ENCODE results near the gene RAB4B. TPM values are rescaled to one million over a fixed set of nuclear protein-coding genes. Genes with fewer than 3 reads are reported as not detected.
A peak's percentile ranks its signal among the peaks of the same experiment; 100 is the strongest.
"Not testable (repeated sequence)": the region's sequence is repeated elsewhere in the genome, so short reads cannot be mapped to it uniquely, and the experiment has no call there.

Gene RAB4B
- total RNA-seq, 2 experiments from 2014 or later: 26.6 to 26.9 TPM

GRCh38 chr19:40836754-40837429 is 58.8 kb downstream of the RAB4B start:
- ChIA-PET POLR2A (no interaction called here), CTCF (no interaction called here)
- no peaks in the 10 kb centered on the region for H3K36me3 Mint-ChIP-seq (ENCODE audit: low read depth)
- no peaks in the 10 kb centered on the region for H3K27me3 Mint-ChIP-seq
- H3K4me1 Mint-ChIP-seq (ENCODE audit: low read depth): peaks cover 19% of the 10 kb centered on the region
- Histone ChIP-seq H3K4me1 (ENCODE audit: insufficient read depth, low read length) (peaks cover 5% of the 10 kb centered on the region), H3K36me3 (ENCODE audit: insufficient read depth, low read length) (no peaks in the 10 kb centered on the region), H3K4me3 (ENCODE audit: low read length) (no peak overlapping the region), H3K9me3 (ENCODE audit: control insufficient read depth in 1 of 2, insufficient read depth in 1 of 2, low read length in 2 of 2) (no peaks in the 10 kb centered on the region), H3K27me3 (ENCODE audit: control insufficient read depth in 1 of 2, insufficient read depth in 2 of 2, low read length in 2 of 2) (no peaks in the 10 kb centered on the region), H3K27ac (ENCODE audit: low read depth in 1 of 2, low read length in 2 of 2) (no peak overlapping the region)
- H3K4me3 Mint-ChIP-seq: no peak overlapping the region
- ATAC-seq (ENCODE audit: poor library complexity) (no peak), DNase-seq (no peak)
- no peak for TF ChIP-seq CTCF (IDR thresholded peaks at IDR 0.05)
- H3K27ac Mint-ChIP-seq: no peak overlapping the region
- no peaks in the 10 kb centered on the region for H3K9me3 Mint-ChIP-seq
- intact Hi-C loops (cut with DNase I, micrococcal nuclease): loop anchor here in 1 of 2 experiments (5.0 kb wide), 1 partner anchor 35 kb away; no protein-coding TSS in a partner anchor

- ATAC-seq (ENCODE audit: poor library complexity); H3K36me3 ChIP-seq (ENCODE audit: insufficient read depth, low read length); H3K27me3 Mint-ChIP-seq; H3K27ac Mint-ChIP-seq; H3K4me3 ChIP-seq (ENCODE audit: low read length); DNase-seq; H3K9me3 Mint-ChIP-seq; H3K4me3 Mint-ChIP-seq; H3K27me3 ChIP-seq (ENCODE audit: control insufficient read depth in 1 of 2, insufficient read depth in 2 of 2, low read length in 2 of 2); H3K9me3 ChIP-seq (ENCODE audit: control insufficient read depth in 1 of 2, insufficient read depth in 1 of 2, low read length in 2 of 2); H3K36me3 Mint-ChIP-seq (ENCODE audit: low read depth); CTCF ChIA-PET; H3K4me1 ChIP-seq (ENCODE audit: insufficient read depth, low read length); H3K27ac ChIP-seq (ENCODE audit: low read depth in 1 of 2, low read length in 2 of 2); POLR2A ChIA-PET: not testable (repeated sequence)
- intact Hi-C loops (cut with DNase I, micrococcal nuclease): loop anchor here in 1 of 2 experiments (5.0 kb wide), 1 partner anchor 34 kb away; no protein-coding TSS in a partner anchor
- H3K4me1 Mint-ChIP-seq (ENCODE audit: low read depth): peaks cover 11% of the 10 kb centered on the region
These were observed 60.4 kb downstream of the RAB4B start for GRCh38 chr19:40838477-40838876.

GRCh38 chr19:40842012-40842411 is 64.0 kb downstream of the RAB4B start:
- H3K27ac ChIP-seq (ENCODE audit: low read depth in 1 of 2, low read length in 2 of 2); H3K9me3 ChIP-seq (ENCODE audit: control insufficient read depth in 1 of 2, insufficient read depth in 1 of 2, low read length in 2 of 2); H3K36me3 ChIP-seq (ENCODE audit: insufficient read depth, low read length); H3K4me3 ChIP-seq (ENCODE audit: low read length); CTCF ChIA-PET; H3K27me3 Mint-ChIP-seq; H3K27me3 ChIP-seq (ENCODE audit: control insufficient read depth in 1 of 2, insufficient read depth in 2 of 2, low read length in 2 of 2); H3K9me3 Mint-ChIP-seq; H3K4me3 Mint-ChIP-seq; ATAC-seq (ENCODE audit: poor library complexity); H3K27ac Mint-ChIP-seq; DNase-seq; H3K36me3 Mint-ChIP-seq (ENCODE audit: low read depth): not testable (repeated sequence)
- H3K4me1 Mint-ChIP-seq (ENCODE audit: low read depth): peaks cover 30% of the 10 kb centered on the region
- POLR2A ChIA-PET: interaction anchor here (1.4 kb wide), 1 partner anchor 34 kb away, joined by 3 read pairs; no protein-coding TSS in a partner anchor
- peaks cover 22% of the 10 kb centered on the region for H3K4me1 ChIP-seq (ENCODE audit: insufficient read depth, low read length)
- intact Hi-C loops (cut with DNase I, micrococcal nuclease): loop anchor here in 1 of 2 experiments (5.0 kb wide), 1 partner anchor 35 kb away; no protein-coding TSS in a partner anchor

- H3K4me3 Mint-ChIP-seq: peak overlapping the region; percentile 62
- not testable (repeated sequence) for H3K9me3 ChIP-seq (ENCODE audit: control insufficient read depth in 1 of 2, insufficient read depth in 1 of 2, low read length in 2 of 2)
These were observed 65.1 kb downstream of the RAB4B start for GRCh38 chr19:40842997-40843652.

GRCh38 chr19:40843653-40844052 is 65.6 kb downstream of the RAB4B start:
- H3K27me3 ChIP-seq (ENCODE audit: control insufficient read depth in 1 of 2, insufficient read depth in 2 of 2, low read length in 2 of 2); H3K36me3 ChIP-seq (ENCODE audit: insufficient read depth, low read length); H3K9me3 ChIP-seq (ENCODE audit: control insufficient read depth in 1 of 2, insufficient read depth in 1 of 2, low read length in 2 of 2); H3K9me3 Mint-ChIP-seq; H3K36me3 Mint-ChIP-seq (ENCODE audit: low read depth): not testable (repeated sequence)
- peak overlapping the region; percentile 62 for H3K4me3 Mint-ChIP-seq
- H3K27ac ChIP-seq (ENCODE audit: low read depth in 1 of 2, low read length in 2 of 2): peak overlapping the region in 1 of 2 donors; percentile 29
- peak in 13 of 14 experiments; percentile 49 to 93 (median 77) for DNase-seq
- intact Hi-C loops (cut with DNase I, micrococcal nuclease): loop anchor here in 1 of 2 experiments (5.0 kb wide), 1 partner anchor 34 kb away; no protein-coding TSS in a partner anchor
- H3K27me3 Mint-ChIP-seq: peaks cover 23% of the 10 kb centered on the region
- peaks cover 42% of the 10 kb centered on the region for H3K4me1 Mint-ChIP-seq (ENCODE audit: low read depth)
- peak; percentile 94 for ATAC-seq (ENCODE audit: poor library complexity)
- H3K27ac Mint-ChIP-seq: peak overlapping the region; percentile 84
- ChIA-PET CTCF (interaction anchor here (0.6 kb wide), 1 partner anchor 48 kb away, joined by 3 read pairs; no protein-coding TSS in a partner anchor), POLR2A (interaction anchor here (0.7 to 1.5 kb wide), 3 partner anchors 32 to 181 kb away, joined by 5 read pairs; no protein-coding TSS in a partner anchor)
- H3K4me3 ChIP-seq (ENCODE audit: low read length): peak overlapping the region; percentile 29
- H3K4me1 ChIP-seq (ENCODE audit: insufficient read depth, low read length): peaks cover 28% of the 10 kb centered on the region

More at GRCh38 chr19:40842997-40843652, 65.1 kb downstream of the RAB4B start:
- H3K4me1 Mint-ChIP-seq (ENCODE audit: low read depth): peaks cover 38% of the 10 kb centered on the region
- not testable (repeated sequence) for H3K27ac ChIP-seq (ENCODE audit: low read depth in 1 of 2, low read length in 2 of 2); ATAC-seq (ENCODE audit: poor library complexity); H3K36me3 Mint-ChIP-seq (ENCODE audit: low read depth); H3K27me3 ChIP-seq (ENCODE audit: control insufficient read depth in 1 of 2, insufficient read depth in 2 of 2, low read length in 2 of 2); H3K9me3 Mint-ChIP-seq; H3K36me3 ChIP-seq (ENCODE audit: insufficient read depth, low read length)
- H3K27me3 Mint-ChIP-seq: peaks cover 18% of the 10 kb centered on the region
- peak in 2 of 14 experiments; percentile 5 to 68 for DNase-seq
- intact Hi-C loops (cut with DNase I, micrococcal nuclease): loop anchor here in 1 of 2 experiments (5.0 kb wide), 1 partner anchor 34 kb away; no protein-coding TSS in a partner anchor
- CTCF ChIA-PET: interaction anchor here (0.6 kb wide), 1 partner anchor 48 kb away, joined by 3 read pairs; no protein-coding TSS in a partner anchor
- H3K27ac Mint-ChIP-seq: peak overlapping the region; percentile 84
- POLR2A ChIA-PET: interaction anchor here (0.7 to 1.5 kb wide), 3 partner anchors 32 to 180 kb away, joined by 5 read pairs; no protein-coding TSS in a partner anchor
- Histone ChIP-seq H3K4me1 (ENCODE audit: insufficient read depth, low read length) (peaks cover 23% of the 10 kb centered on the region), H3K4me3 (ENCODE audit: low read length) (peak overlapping the region; percentile 29)
